GM12801 (cell line): ENCODE data around the gene ZNF862.

ENCODE experiments used
- TF ChIP-seq, protein P1 (sequence below): IDR thresholded peaks from one replicate; pipeline ENCODE4 v1.5.1; 2011; ENCODE audit warnings: control low read depth; ENCODE audit not compliant: insufficient read length; ENCODE audit errors: extremely low read depth

ZNF862 gene

DNA sequence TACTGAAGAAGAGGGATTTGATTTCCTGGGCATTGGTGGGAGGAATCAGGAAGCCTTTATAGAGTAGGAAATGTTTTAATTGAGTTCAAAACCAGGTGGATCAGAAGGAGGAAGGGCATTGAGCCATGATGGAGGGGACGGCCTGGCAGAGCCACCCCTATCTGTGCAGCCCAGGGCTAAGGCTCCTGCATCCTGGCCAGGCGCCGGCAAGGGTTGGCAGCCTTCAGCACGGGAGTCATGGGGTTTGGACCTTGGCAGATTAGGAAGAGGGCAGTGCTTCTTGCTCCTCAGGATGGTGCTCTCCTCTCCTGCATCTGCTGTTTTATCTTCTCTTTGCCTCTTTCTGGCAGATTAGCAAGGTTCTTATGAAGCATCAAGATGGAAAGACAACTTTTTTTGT lies 12.5 kb downstream of the ZNF862 start:
- TF ChIP-seq, protein P1, sequence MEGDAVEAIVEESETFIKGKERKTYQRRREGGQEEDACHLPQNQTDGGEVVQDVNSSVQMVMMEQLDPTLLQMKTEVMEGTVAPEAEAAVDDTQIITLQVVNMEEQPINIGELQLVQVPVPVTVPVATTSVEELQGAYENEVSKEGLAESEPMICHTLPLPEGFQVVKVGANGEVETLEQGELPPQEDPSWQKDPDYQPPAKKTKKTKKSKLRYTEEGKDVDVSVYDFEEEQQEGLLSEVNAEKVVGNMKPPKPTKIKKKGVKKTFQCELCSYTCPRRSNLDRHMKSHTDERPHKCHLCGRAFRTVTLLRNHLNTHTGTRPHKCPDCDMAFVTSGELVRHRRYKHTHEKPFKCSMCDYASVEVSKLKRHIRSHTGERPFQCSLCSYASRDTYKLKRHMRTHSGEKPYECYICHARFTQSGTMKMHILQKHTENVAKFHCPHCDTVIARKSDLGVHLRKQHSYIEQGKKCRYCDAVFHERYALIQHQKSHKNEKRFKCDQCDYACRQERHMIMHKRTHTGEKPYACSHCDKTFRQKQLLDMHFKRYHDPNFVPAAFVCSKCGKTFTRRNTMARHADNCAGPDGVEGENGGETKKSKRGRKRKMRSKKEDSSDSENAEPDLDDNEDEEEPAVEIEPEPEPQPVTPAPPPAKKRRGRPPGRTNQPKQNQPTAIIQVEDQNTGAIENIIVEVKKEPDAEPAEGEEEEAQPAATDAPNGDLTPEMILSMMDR: no peak

- TF ChIP-seq, protein P1: no peak
These were observed 13.3 kb downstream of the ZNF862 start for GRCh38 chr7:149851449-149851848.

GRCh38 chr7:149853157-149853556 lies 15.0 kb downstream of the ZNF862 start:
- TF ChIP-seq, protein P1: no peak

DNA sequence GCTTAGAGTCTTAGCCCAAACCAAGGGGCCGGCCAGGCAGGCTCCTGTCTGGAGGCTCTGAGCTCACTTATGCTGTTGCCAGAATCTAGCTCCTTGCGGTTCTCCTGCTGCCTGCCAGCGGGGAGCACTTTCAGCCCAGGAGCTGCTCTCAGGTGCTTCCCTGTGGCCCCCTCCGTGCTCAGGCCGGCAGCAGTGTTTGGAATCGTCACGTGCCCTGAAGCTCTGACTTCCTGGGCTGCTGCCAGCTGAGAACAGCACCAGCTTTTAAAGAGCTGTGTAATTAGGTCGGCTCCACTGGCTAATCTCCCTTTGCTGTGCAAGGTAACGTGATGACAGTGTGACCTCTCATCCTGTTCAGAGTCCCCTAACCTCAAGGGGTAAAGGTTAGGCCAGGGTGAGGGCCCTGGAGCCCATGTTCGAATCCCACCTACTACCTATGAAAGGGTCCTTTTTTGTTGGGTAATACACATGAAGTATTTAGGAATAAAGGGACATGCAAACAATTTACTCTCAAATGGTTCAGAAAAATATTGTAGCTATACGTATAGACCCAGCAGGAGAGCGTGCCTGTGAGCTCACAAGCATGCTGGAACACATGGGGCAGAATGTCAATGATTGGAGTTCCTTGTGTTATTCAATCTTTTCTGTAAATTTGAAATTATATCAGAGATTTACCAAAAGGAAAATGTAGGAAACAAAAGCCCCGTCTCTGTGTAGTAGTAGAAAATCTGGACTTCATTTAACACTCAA lies 16.6 kb downstream of the ZNF862 start:
- TF ChIP-seq, protein P1: no peak

GRCh38 chr7:149855361-149856305 lies 17.5 kb downstream of the ZNF862 start:
- TF ChIP-seq, protein P1: no peak

GRCh38 chr7:149856583-149856982 lies 18.4 kb downstream of the ZNF862 start:
- TF ChIP-seq, protein P1: no peak

DNA sequence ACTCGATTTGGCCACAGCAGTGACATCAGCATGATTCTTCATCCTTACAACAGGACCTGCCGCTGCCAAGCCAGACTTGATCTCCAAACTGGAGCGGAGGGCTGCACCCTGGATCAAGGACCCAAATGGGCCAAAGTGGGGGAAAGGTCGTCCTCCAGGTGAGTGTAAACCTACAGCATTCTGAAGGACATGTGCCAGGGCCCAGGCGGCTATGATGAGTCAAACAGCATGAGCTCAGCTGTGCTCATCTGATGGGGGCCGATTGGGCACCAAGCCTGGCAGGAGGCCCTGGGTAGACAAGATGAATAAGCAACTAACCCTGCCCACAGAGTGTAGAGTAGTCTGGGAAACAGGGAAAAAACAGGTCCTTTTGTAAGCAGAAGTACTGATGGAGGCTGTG lies 21.2 kb downstream of the ZNF862 start:
- TF ChIP-seq, protein P1: no peak
